GM21717 (cell line): ENCODE measurements around the gene UBA3.

Source experiments
- ATAC-seq: cut with Tn5 transposase; IDR thresholded peaks from one replicate; pipeline ENCODE4 v1.9.1; 2021; ENCODE audit warnings: mild to moderate bottlenecking, moderate library complexity; ENCODE audit not compliant: unreplicated experiment

The UBA3 gene

DNA sequence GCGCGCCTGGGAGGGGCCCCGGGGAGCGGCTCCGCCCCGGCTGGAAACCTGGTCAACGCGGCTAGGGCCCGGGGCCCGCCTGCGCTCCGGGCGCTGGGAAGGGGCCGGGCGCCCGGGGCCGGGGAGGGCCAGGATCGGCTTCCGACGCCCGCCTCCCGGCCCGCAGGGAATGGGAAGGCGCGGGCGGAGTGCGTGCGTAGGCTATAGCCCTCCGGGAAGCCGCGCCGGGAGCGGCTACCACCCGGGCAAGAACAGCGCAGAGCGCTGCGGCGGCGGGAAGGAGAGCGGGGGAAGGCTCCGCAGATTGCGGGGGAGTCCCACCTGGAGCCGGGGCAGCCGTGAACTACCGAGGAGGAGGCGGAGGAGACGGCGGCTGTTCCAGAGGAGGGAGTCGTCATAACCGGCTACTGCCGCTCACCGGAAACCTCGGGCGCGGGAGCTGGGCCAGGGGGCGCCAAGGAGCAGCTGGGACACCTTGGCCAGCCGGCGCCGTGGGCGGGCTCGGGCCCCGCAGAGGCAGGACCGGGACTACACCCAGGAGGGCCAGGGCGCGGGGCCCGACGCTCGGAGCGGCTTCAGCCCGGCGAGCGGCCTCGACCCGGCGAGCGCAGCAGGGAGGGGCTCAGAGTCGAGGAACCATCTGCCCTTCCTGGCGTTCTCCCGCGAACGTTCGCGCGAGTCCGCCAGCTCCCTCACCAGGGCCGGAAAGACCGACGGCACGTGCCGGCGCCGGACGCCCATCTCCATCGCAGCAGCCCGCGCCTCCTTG is 66.7 kb downstream of the UBA3 start, which contains the start of gene EOGT:
EOGT (minus strand) TSS at position 432 of the 769 bp plus-strand sequence. CDS start 3,838 bp downstream, outside the sequence.
- peak; percentile 87 for ATAC-seq

GRCh38 chr3:69012800-69013252 is 67.3 kb downstream of the UBA3 start:
- ATAC-seq, result peak; percentile 38

GRCh38 chr3:69012100-69012799 is 67.9 kb downstream of the UBA3 start:
- ATAC-seq, result no peak

DNA sequence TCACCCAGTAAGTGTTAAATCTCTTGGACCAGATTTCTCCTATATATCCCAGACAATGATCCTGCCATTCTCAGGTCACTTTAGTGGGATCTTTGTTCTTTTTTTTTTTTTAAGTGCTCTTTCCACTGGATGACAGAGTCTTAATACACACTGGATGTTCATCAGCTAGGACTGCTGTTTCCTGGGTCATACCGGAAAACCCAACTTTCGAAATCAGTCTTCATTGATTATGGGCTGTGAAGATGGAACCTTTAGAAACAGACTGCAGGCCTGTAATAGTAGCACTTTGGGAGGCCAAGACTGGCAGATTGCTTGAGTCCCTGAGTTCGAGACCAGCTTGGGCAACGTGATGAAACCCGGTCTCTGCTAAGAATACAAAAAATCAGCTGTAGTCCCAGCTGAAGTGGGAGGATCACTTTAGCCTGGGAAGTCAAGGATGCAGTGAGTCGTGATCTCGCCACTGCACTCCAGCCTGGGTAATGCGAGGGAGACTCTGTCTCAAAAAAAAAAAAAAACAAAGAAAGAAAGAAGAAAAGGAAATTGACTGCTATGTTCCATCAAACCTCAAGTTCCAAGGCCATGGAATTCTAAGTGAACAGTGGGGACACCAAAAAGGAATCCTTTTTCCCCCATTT is 69.0 kb downstream of the UBA3 start:
- ATAC-seq, result no peak

- ATAC-seq, result no peak
Observed at GRCh38 chr3:69009559-69010410, 70.4 kb downstream of the UBA3 start.

- ATAC-seq, result no peak
Observed at GRCh38 chr3:69008980-69009379, 71.2 kb downstream of the UBA3 start.

DNA sequence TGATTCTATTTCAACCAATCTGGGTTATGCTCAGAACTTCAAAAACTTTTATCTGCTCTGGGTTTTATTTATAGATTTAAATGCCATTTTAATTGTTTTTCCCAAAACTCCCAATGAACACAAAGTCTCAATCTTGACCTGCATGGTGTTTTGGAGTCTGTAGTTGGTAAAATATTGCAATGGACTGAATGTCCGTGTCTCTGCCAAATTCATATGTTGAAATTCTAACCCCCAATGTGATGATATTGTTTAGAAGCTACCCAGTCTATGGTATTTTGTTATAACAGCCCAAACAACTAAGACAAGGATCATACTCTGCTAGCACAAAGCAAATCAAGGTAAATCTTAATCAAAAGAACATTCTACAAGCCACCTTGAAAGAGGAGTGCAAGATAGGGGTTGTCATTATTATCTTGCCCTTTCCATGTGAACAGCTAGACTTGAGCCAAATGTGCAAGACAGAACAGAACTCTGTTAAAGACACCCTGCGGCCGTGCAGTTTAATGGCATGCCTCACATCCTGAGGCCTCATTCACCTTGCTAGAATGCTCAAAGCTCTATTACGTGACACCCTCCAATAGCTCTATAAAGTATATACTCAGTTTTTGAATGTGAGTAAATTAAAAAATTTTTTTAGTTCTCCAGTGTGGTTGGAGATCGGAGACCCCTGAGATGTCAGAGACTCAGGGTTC is 74.2 kb downstream of the UBA3 start:
- ATAC-seq, result no peak

DNA sequence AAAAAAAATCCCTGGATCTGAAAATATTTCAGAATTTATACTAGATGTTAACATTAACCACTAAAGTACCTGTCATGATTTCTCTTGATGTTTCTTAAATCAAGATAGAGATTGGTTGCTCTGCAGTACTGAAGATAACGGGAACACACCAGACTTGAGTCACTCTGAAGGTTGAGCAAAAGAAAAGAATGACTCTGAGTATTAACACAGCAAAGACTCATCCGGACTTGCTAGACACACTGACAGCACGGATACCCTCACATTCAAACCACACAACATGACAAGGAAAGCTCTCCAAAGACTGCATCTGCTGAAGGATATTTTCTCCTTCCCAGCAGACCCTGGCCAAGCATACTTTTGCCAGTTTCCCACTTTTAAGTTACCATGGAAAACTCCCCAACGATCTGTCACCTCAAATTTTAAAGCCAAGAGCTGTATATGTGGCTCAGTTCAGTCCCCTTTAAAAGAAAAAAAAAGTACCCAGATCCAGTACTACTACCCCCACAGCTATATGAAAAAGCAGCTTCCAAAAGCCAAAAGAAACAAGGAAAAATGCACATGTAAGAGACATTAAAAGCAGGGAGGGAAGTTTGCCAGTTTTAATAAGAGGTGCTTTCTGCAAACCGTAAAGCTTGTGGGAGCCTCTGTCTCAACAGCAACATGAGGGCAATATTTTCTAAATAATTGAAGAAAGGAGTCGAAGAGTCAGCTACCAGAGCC is 74.9 kb downstream of the UBA3 start:
- ATAC-seq, result no peak
